ENCODE data around the gene ARHGEF1. TPM values are rescaled to one million over a fixed set of nuclear protein-coding genes. Genes with fewer than 3 reads are reported as not detected.

ARHGEF1 gene
- total RNA-seq, 3 donors from 2014 or later (not counting 1 experiment from before 2014, with no cell fraction given) = 1,177 to 1,409 (median 1,354) TPM

GRCh38 chr19:41921577-41922576 is 38.9 kb downstream of the ARHGEF1 start:
- peaks cover 41% of the 10 kb centered on the region for H3K27me3 ChIP-seq (ENCODE audit: control insufficient read depth, insufficient read depth, low read length)
- no peak for DNase-seq

GRCh38 chr19:41922585-41922984 is 39.6 kb downstream of the ARHGEF1 start:
- peaks cover 14 to 21% of the 10 kb centered on the region in 2 donors for H3K27me3 Mint-ChIP-seq (ENCODE audit: low read depth in 2 of 2)
- H3K4me3 Mint-ChIP-seq = no peak overlapping the region
- no peak for TF ChIP-seq CTCF (IDR thresholded peaks at IDR 0.05)
- H3K27me3 ChIP-seq (ENCODE audit: control insufficient read depth, insufficient read depth, low read length) = peaks cover 47% of the 10 kb centered on the region
- WGBS (ENCODE audit: insufficient coverage) = 42% methylated on average over 18 of the region's 18 CpGs
- H3K36me3 ChIP-seq (ENCODE audit: control insufficient read depth, insufficient read depth, low read length) = no peaks in the 10 kb centered on the region
- H3K9me3 Mint-ChIP-seq = no peaks in the 10 kb centered on the region
- intact Hi-C loops (cut with micrococcal nuclease) = no loop called here
- no peak overlapping the region for H3K4me3 ChIP-seq (ENCODE audit: low read length)
- DNase-seq (no peak), ATAC-seq (no peak)
- H3K9me3 ChIP-seq (ENCODE audit: control insufficient read depth, insufficient read depth, low read length) = no peaks in the 10 kb centered on the region
- H3K4me1 ChIP-seq (ENCODE audit: control insufficient read depth, insufficient read depth, low read length) = peaks cover 19% of the 10 kb centered on the region
- H3K4me1 Mint-ChIP-seq = peaks cover 10 to 23% of the 10 kb centered on the region in 2 donors
- no peaks in the 10 kb centered on the region for H3K36me3 Mint-ChIP-seq
- no peak overlapping the region for H3K27ac ChIP-seq (ENCODE audit: low read length)
- no peak overlapping the region for H3K27ac Mint-ChIP-seq

More at GRCh38 chr19:41921577-41922576, 38.9 kb downstream of the ARHGEF1 start:
- intact Hi-C loops (cut with micrococcal nuclease) = no loop called here
- no peak for TF ChIP-seq CTCF (IDR thresholded peaks at IDR 0.05)
- WGBS (ENCODE audit: insufficient coverage) = 52% methylated on average over 21 of the region's 22 CpGs
- peaks cover 14 to 21% of the 10 kb centered on the region in 2 donors for H3K27me3 Mint-ChIP-seq (ENCODE audit: low read depth in 2 of 2)
- H3K36me3 Mint-ChIP-seq = no peaks in the 10 kb centered on the region
- peak overlapping the region; percentile 2 for H3K4me3 Mint-ChIP-seq
- H3K4me1 Mint-ChIP-seq = peaks cover 10 to 23% of the 10 kb centered on the region in 2 donors
- H3K27ac ChIP-seq (ENCODE audit: low read length) = no peak overlapping the region
- no peak overlapping the region for H3K4me3 ChIP-seq (ENCODE audit: low read length)
- H3K36me3 ChIP-seq (ENCODE audit: control insufficient read depth, insufficient read depth, low read length) = no peaks in the 10 kb centered on the region
- no peaks in the 10 kb centered on the region for H3K9me3 ChIP-seq (ENCODE audit: control insufficient read depth, insufficient read depth, low read length)
- no peaks in the 10 kb centered on the region for H3K9me3 Mint-ChIP-seq
- H3K4me1 ChIP-seq (ENCODE audit: control insufficient read depth, insufficient read depth, low read length) = peaks cover 13% of the 10 kb centered on the region
- ATAC-seq = no peak
- no peak overlapping the region for H3K27ac Mint-ChIP-seq

- Histone ChIP-seq H3K27ac (ENCODE audit: low read length) (no peak overlapping the region), H3K36me3 (ENCODE audit: control insufficient read depth, insufficient read depth, low read length) (no peaks in the 10 kb centered on the region), H3K27me3 (ENCODE audit: control insufficient read depth, insufficient read depth, low read length) (peaks cover 45% of the 10 kb centered on the region), H3K4me3 (ENCODE audit: low read length) (no peak overlapping the region), H3K9me3 (ENCODE audit: control insufficient read depth, insufficient read depth, low read length) (no peaks in the 10 kb centered on the region), H3K4me1 (ENCODE audit: control insufficient read depth, insufficient read depth, low read length) (peaks cover 26% of the 10 kb centered on the region)
- Mint-ChIP-seq H3K27me3 (ENCODE audit: low read depth in 2 of 2) (peaks cover 14 to 21% of the 10 kb centered on the region in 2 donors), H3K4me3 (no peak overlapping the region), H3K9me3 (no peaks in the 10 kb centered on the region), H3K36me3 (no peaks in the 10 kb centered on the region), H3K4me1 (peaks cover 10 to 28% of the 10 kb centered on the region in 2 donors), H3K27ac (no peak overlapping the region)
- no peak for TF ChIP-seq CTCF (IDR thresholded peaks at IDR 0.05)
- intact Hi-C loops (cut with micrococcal nuclease) = no loop called here
- DNase-seq = no peak
- no peak for ATAC-seq
- 49% methylated on average over 3 of the region's 6 CpGs for WGBS (ENCODE audit: insufficient coverage)
These were observed 40.2 kb downstream of the ARHGEF1 start for GRCh38 chr19:41923045-41923788.

Data from natural killer cell (primary cell).